IMR-90 (cell line): ENCODE results near the gene ARAP3. TPM values are rescaled to one million over a fixed set of nuclear protein-coding genes. Genes with fewer than 3 reads are reported as not detected.
A peak's percentile ranks its signal among the peaks of the same experiment; 100 is the strongest.

Source experiments
- ATAC-seq: fragments of 200-7000 bp; cut with Tn5 transposase; 2 replicates; pipeline ENCODE4 v1.9.1; 2020; ENCODE audit warnings: low read depth, mild to moderate bottlenecking, moderate library complexity
- BruUV-seq: library from RNA; stranded (reverse); fragments of 400-500 nt; replicated peaks from 2 replicates; lab custom pipeline; 2021; lab: Mats Ljungman, UMichigan
- CTCF ChIA-PET: fragments of 300-600 bp; formaldehyde crosslinking; extraction: SDS; loops from one replicate; lab custom pipeline; 2021; ENCODE audit warnings: antibody characterized with exemption; lab: Yijun Ruan, JAX
- POLR2A ChIA-PET: fragments of 300-600 bp; sonication (Branson Sonifier 250); formaldehyde crosslinking; loops from one replicate; lab custom pipeline; 2022; ENCODE audit warnings: antibody characterized with exemption; ENCODE audit not compliant: unreplicated experiment; lab: Charles Lee
- DNase-seq: peaks from one replicate; pipeline ENCODE4 v3.0.0; 2013
- H2AFZ ChIP-seq: replicated peaks from 2 replicates; pipeline ENCODE3; 2013; ENCODE audit warnings: low read length, mild to moderate bottlenecking; ENCODE audit not compliant: poor library complexity
- H2AK5ac ChIP-seq: 2 replicates; pipeline ENCODE4 v1.6.1; 2013; ENCODE audit warnings: low read depth, low read length, inconsistent platforms
- H2AK9ac ChIP-seq: replicated peaks from 2 replicates; pipeline ENCODE3; 2013; ENCODE audit warnings: mild to moderate bottlenecking, low read depth, low read length, moderate library complexity; ENCODE audit not compliant: poor library complexity
- H2BK120ac ChIP-seq: 2 replicates; pipeline ENCODE4 v1.6.1; 2013; ENCODE audit warnings: low read depth, low read length, inconsistent platforms
- H2BK15ac ChIP-seq: 3 replicates; pipeline ENCODE4 v1.6.1; 2013; ENCODE audit warnings: low read depth, low read length, inconsistent platforms
- H2BK20ac ChIP-seq: 2 replicates; pipeline ENCODE4 v1.6.1; 2013; ENCODE audit warnings: low read depth, mild to moderate bottlenecking, inconsistent platforms, low read length, moderate library complexity
- H2BK5ac ChIP-seq: 2 replicates; pipeline ENCODE4 v1.6.1; 2013; ENCODE audit warnings: mild to moderate bottlenecking, low read depth, low read length, inconsistent platforms; ENCODE audit not compliant: poor library complexity, severe bottlenecking
- H3K14ac ChIP-seq: replicated peaks from 2 replicates; pipeline ENCODE4 v1.6.1; 2013; ENCODE audit warnings: low read depth, low read length, inconsistent platforms
- H3K18ac ChIP-seq: 2 replicates; pipeline ENCODE4 v1.6.1; 2013; ENCODE audit warnings: low read depth, low read length, control low read depth
- H3K23ac ChIP-seq: 2 replicates; pipeline ENCODE4 v1.6.1; 2013; ENCODE audit warnings: low read depth, low read length, inconsistent platforms
- H3K27ac ChIP-seq: 2 replicates; pipeline ENCODE4 v1.5.1; 2013; ENCODE audit warnings: mild to moderate bottlenecking, control low read depth, low read length; ENCODE audit not compliant: insufficient read depth
- H3K27me3 ChIP-seq: 2 replicates; pipeline ENCODE4 v1.6.1; 2013; ENCODE audit warnings: low read length; ENCODE audit not compliant: control insufficient read depth, insufficient read depth
- H3K36me3 ChIP-seq: 2 replicates; pipeline ENCODE4 v1.6.1; 2013; ENCODE audit warnings: low read length, mixed read lengths; ENCODE audit not compliant: control insufficient read depth, insufficient read depth
- H3K4ac ChIP-seq: 2 replicates; pipeline ENCODE4 v1.6.1; 2013; ENCODE audit warnings: low read depth, low read length, inconsistent platforms
- H3K4me1 ChIP-seq: 2 replicates; pipeline ENCODE4 v1.6.1; 2013; ENCODE audit warnings: low read length, mixed read lengths; ENCODE audit not compliant: control insufficient read depth, insufficient read depth
- H3K4me2 ChIP-seq: 2 replicates; pipeline ENCODE4 v1.6.1; 2013; ENCODE audit warnings: low read depth, mild to moderate bottlenecking, control low read depth, low read length, moderate library complexity
- H3K4me3 ChIP-seq: 2 replicates; pipeline ENCODE4 v1.5.1; 2013; ENCODE audit warnings: low read depth, mild to moderate bottlenecking, control low read depth, low read length, moderate library complexity; ENCODE audit not compliant: insufficient read depth
- H3K56ac ChIP-seq: 2 replicates; pipeline ENCODE4 v1.6.1; 2013; ENCODE audit warnings: low read length, inconsistent platforms; ENCODE audit not compliant: insufficient read depth; ENCODE audit errors: extremely low read depth
- H3K79me1 ChIP-seq, 2 experiments: 2 replicates each; pipeline ENCODE4 v1.6.1; 2013; ENCODE audit warnings: low read length in 2 of 2, inconsistent platforms in 1 of 2, low read depth in 1 of 2
- H3K9ac ChIP-seq: 2 replicates; pipeline ENCODE4 v1.6.1; 2013; ENCODE audit warnings: low read depth, low read length, control low read depth
- H3K9me1 ChIP-seq: 2 replicates; pipeline ENCODE4 v1.6.1; 2013; ENCODE audit warnings: low read length, inconsistent platforms; ENCODE audit not compliant: insufficient read depth
- H3K9me3 ChIP-seq: 2 replicates; pipeline ENCODE4 v1.6.1; 2013; ENCODE audit warnings: low read length; ENCODE audit not compliant: control insufficient read depth, insufficient read depth
- H4K20me1 ChIP-seq: 2 replicates; pipeline ENCODE4 v1.6.1; 2013; ENCODE audit warnings: low read length, inconsistent platforms; ENCODE audit not compliant: insufficient read depth
- H4K5ac ChIP-seq: 2 replicates; pipeline ENCODE4 v1.6.1; 2013; ENCODE audit warnings: mild to moderate bottlenecking, low read depth, low read length, control low read depth
- H4K8ac ChIP-seq, 2 experiments: 2 replicates each; pipeline ENCODE4 v1.6.1; 2013; ENCODE audit warnings: low read depth in 2 of 2, low read length in 2 of 2, control low read depth in 1 of 2, inconsistent platforms in 1 of 2
- H4K91ac ChIP-seq: 2 replicates; pipeline ENCODE4 v1.6.1; 2013; ENCODE audit warnings: low read depth, low read length, inconsistent platforms; ENCODE audit not compliant: insufficient read depth
- BHLHE40 ChIP-seq: fragments of 150-350 bp; IDR thresholded peaks from 2 replicates; pipeline ENCODE4 v1.6.1; 2016; ENCODE audit warnings: mild to moderate bottlenecking, low read depth, low read length
- FOS ChIP-seq: fragments of 150-350 bp; IDR thresholded peaks from 2 replicates; pipeline ENCODE4 v1.6.1; 2016; ENCODE audit warnings: low read depth, low read length
- NFE2L2 ChIP-seq: fragments of 150-350 bp; IDR thresholded peaks from 2 replicates; pipeline ENCODE4 v1.6.1; 2016; ENCODE audit warnings: low read depth, mild to moderate bottlenecking, low read length
- RAD21 ChIP-seq: IDR thresholded peaks from 2 replicates; pipeline ENCODE4 v1.6.1; 2012; ENCODE audit warnings: low read length, improper control_type of control experiment
- SMC3 ChIP-seq: fragments of 150-350 bp; IDR thresholded peaks from 2 replicates; pipeline ENCODE4 v1.6.1; 2016; ENCODE audit warnings: low read depth, mild to moderate bottlenecking, antibody characterized with exemption, low read length, moderate library complexity
- WGBS, 2 experiments: methylation state at CpG; one replicate each; pipeline versions ENCODE4 v1.1.5 to v1.1.7; 2013; ENCODE audit warnings: missing lambda C conversion rate in 2 of 2; ENCODE audit not compliant: insufficient read length in 1 of 2; ENCODE audit errors: extremely low coverage in 2 of 2; 5-methylcytosine and 5-hydroxymethylcytosine counted together
- dilution Hi-C: fragments of 300-500 bp; cut with HindIII; formaldehyde crosslinking; loops from one replicate; pipeline ENCODE4 v1.14.3; 2018; ENCODE audit warnings: low sequenced_read_pairs; ENCODE audit not compliant: unreplicated experiment
- in situ Hi-C: fragments of 300-500 bp; cut with MboI; formaldehyde crosslinking; loops from 3 replicates; pipeline ENCODE4 v1.14.3; 2019; ENCODE audit warnings: low sequenced_read_pairs, inconsistent platforms, mixed read lengths
- intact Hi-C: fragments of 100-400 bp; cut with micrococcal nuclease; formaldehyde crosslinking; loops from 2 replicates; pipeline ENCODE4 v1.10.0; 2022
- polyA plus RNA-seq, 3 experiments: library from polyadenylated mRNA; depleted of rRNA; stranded (reverse); fragments of >200 nt; gene quantifications; 2 replicates each; pipeline ENCODE4 v1.2.3, GENCODE V29; 2012; ENCODE audit warnings: low replicate concordance in 1 of 3
- total RNA-seq: library from RNA; depleted of rRNA; stranded (reverse); fragments of >200 nt; gene quantifications from 2 replicates; pipeline ENCODE4 v1.2.3, GENCODE V29; 2012
- TF ChIP-seq, protein P1 (sequence below): conservative IDR thresholded peaks from 2 replicates; pipeline ENCODE4 v1.5.1; 2012; ENCODE audit warnings: mild to moderate bottlenecking, low read depth, low read length, improper control_type of control experiment
- TF ChIP-seq, protein P2 (sequence below): fragments of 150-350 bp; IDR thresholded peaks from 2 replicates; pipeline ENCODE4 v1.6.1; 2017; ENCODE audit warnings: mild to moderate bottlenecking, antibody characterized with exemption, low read length, low read depth

Gene ARAP3
- total and polyA plus RNA-seq, 2 of the 4 experiments (the other 2 are of a cell fraction), result 2.2 to 6.9 TPM

DNA sequence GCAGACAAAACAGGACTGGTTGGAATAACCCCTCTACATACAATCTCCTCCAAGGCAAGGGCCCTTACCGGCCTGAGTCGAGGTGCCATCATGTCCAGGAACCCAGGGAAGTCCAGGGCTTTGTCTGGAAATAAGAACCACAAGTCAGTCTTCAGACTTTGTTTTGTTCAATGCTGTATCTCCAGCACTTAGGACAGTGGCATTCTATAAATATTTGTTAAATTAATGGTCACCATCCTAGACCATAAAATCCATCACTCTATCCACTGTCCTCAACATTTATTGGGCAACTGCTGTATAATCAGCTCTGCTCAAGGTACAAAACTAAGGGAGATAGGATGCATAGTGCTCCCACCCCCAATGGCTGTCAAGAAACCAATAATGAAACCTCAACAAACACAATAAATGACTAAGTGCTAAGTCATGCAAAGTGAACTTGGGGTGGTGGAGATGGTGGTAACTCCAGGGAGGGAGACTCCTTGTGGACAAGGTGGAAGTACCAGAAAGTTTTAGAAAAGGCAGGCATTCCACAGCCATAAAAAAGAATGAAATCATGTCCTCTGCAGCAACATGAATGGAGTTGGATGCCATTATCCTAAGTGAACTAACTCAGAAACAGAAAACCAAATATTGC is 40.3 kb downstream of the ARAP3 start:
- no CpG with 5 or more reads among the region's 2 CpGs for WGBS, 2 experiments
- CTCF ChIA-PET, result interaction anchor here (0.6 to 1.6 kb wide), 3 partner anchors 23 to 125 kb away, joined by 4 read pairs; partner anchors contain the start of gene DIAPH1

More for the DNA sequence above, 40.3 kb downstream of the ARAP3 start:
- Histone ChIP-seq H3K4me2 (no peak overlapping the region), H4K5ac (no peak overlapping the region), H3K9me1 (peaks cover 12% of the 10 kb centered on the region), H3K4me3 (no peak overlapping the region), H2BK20ac (no peak overlapping the region), H4K8ac (no peak overlapping the region), H3K4me1 (peaks cover 4% of the 10 kb centered on the region; the same call in 1 of the 2 replicates), H3K79me1 (peaks cover 0 to 15% of the 10 kb centered on the region in 2 experiments; a peak in 1 of 4 replicates), H3K27me3 (no peaks in the 10 kb centered on the region), H3K4ac (no peak overlapping the region), H3K9me3 (no peaks in the 10 kb centered on the region), H2AK9ac (no peak overlapping the region), H3K36me3 (peaks cover 31% of the 10 kb centered on the region), H3K18ac (no peak overlapping the region), H4K20me1 (peaks cover 5% of the 10 kb centered on the region; the same call in 1 of the 2 replicates), H3K56ac (no peak overlapping the region), H3K23ac (no peak overlapping the region), H2AFZ (no peak overlapping the region), H3K14ac (no peak overlapping the region), H2BK120ac (no peak overlapping the region), H3K27ac (no peak overlapping the region), H2BK15ac (no peak overlapping the region), H2AK5ac (no peak overlapping the region), H2BK5ac (no peak overlapping the region), H3K9ac (no peak overlapping the region), H4K91ac (no peak overlapping the region)
- ATAC-seq (peak; percentile 16), DNase-seq (peak; percentile 61)
- dilution Hi-C loops, result no loop called here
- POLR2A ChIA-PET, result no interaction called here
- TF ChIP-seq NFE2L2 (peak; percentile 43; the same call in 1 of the 2 replicates), RAD21 (0 out of 2 replicates have a peak, but pooled peaks have one; percentile 28), FOS (0 out of 2 replicates have a peak, but pooled peaks have one; percentile 25), SMC3 (peak; percentile 50; the same call in 1 of the 2 replicates), BHLHE40 (no peak)
- TF ChIP-seq, protein P1, sequence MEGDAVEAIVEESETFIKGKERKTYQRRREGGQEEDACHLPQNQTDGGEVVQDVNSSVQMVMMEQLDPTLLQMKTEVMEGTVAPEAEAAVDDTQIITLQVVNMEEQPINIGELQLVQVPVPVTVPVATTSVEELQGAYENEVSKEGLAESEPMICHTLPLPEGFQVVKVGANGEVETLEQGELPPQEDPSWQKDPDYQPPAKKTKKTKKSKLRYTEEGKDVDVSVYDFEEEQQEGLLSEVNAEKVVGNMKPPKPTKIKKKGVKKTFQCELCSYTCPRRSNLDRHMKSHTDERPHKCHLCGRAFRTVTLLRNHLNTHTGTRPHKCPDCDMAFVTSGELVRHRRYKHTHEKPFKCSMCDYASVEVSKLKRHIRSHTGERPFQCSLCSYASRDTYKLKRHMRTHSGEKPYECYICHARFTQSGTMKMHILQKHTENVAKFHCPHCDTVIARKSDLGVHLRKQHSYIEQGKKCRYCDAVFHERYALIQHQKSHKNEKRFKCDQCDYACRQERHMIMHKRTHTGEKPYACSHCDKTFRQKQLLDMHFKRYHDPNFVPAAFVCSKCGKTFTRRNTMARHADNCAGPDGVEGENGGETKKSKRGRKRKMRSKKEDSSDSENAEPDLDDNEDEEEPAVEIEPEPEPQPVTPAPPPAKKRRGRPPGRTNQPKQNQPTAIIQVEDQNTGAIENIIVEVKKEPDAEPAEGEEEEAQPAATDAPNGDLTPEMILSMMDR, result peak; percentile 45
- TF ChIP-seq, protein P2, sequence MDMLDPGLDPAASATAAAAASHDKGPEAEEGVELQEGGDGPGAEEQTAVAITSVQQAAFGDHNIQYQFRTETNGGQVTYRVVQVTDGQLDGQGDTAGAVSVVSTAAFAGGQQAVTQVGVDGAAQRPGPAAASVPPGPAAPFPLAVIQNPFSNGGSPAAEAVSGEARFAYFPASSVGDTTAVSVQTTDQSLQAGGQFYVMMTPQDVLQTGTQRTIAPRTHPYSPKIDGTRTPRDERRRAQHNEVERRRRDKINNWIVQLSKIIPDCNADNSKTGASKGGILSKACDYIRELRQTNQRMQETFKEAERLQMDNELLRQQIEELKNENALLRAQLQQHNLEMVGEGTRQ, result no peak
- intact Hi-C loops, result loop anchor here (1.0 kb wide), 1 partner anchor 49 kb away; no protein-coding TSS in a partner anchor
- in situ Hi-C loops, result no loop called here
- no TSS peak for BruUV-seq
